GM18951 (cell line): ENCODE measurements around the gene NEGR1.
"Not testable (repeated sequence)": the region's sequence is repeated elsewhere in the genome, so short reads cannot be mapped to it uniquely, and the experiment has no call there.

Experiments used
- POLR2A ChIP-seq: IDR thresholded peaks from 4 replicates; pipeline ENCODE4 v1.6.1; 2011; ENCODE audit warnings: mild to moderate bottlenecking; ENCODE audit not compliant: insufficient read length, insufficient read depth; ENCODE audit errors: extremely low read depth
- in situ Hi-C: fragments of 300-500 bp; cut with MboI; formaldehyde crosslinking; loops from one replicate; pipeline ENCODE4 v1.12.0; 2022; ENCODE audit warnings: low sequenced_read_pairs, mixed read lengths, inconsistent platforms; ENCODE audit not compliant: unreplicated experiment

NEGR1 gene

GRCh38 chr1:72281144-72281543, 1.2 kb downstream of the NEGR1 start:
- no peak for TF ChIP-seq POLR2A
- in situ Hi-C loops, result no loop called here

GRCh38 chr1:72280711-72281110, 1.6 kb downstream of the NEGR1 start:
- no peak for TF ChIP-seq POLR2A
- in situ Hi-C loops, result no loop called here

GRCh38 chr1:72280131-72280530, 2.2 kb downstream of the NEGR1 start:
- no peak for TF ChIP-seq POLR2A

GRCh38 chr1:72278461-72278860, 3.9 kb downstream of the NEGR1 start:
- TF ChIP-seq POLR2A, result no peak
- in situ Hi-C loops, result no loop called here

More at GRCh38 chr1:72280131-72280530, 2.2 kb downstream of the NEGR1 start:
- in situ Hi-C loops, result no loop called here

GRCh38 chr1:72271555-72272085, 10.7 kb downstream of the NEGR1 start:
- in situ Hi-C loops, result no loop called here
- no peak for TF ChIP-seq POLR2A

GRCh38 chr1:72262735-72263134, 19.6 kb downstream of the NEGR1 start:
- no peak for TF ChIP-seq POLR2A
- in situ Hi-C loops, result no loop called here

- in situ Hi-C loops, result no loop called here
- TF ChIP-seq POLR2A, result no peak
These were observed 29.2 kb downstream of the NEGR1 start for GRCh38 chr1:72253132-72253531.

GRCh38 chr1:72241397-72241796, 40.9 kb downstream of the NEGR1 start:
- TF ChIP-seq POLR2A, result no peak
- in situ Hi-C loops, result no loop called here

- in situ Hi-C loops, result not testable (repeated sequence)
These were observed 46.4 kb downstream of the NEGR1 start for GRCh38 chr1:72235931-72236330.

- no peak for TF ChIP-seq POLR2A
- in situ Hi-C loops, result no loop called here
These were observed 47.3 kb downstream of the NEGR1 start for GRCh38 chr1:72235062-72235461.

- no peak for TF ChIP-seq POLR2A
- in situ Hi-C loops, result no loop called here
These were observed 51.6 kb downstream of the NEGR1 start for GRCh38 chr1:72230746-72231145.

GRCh38 chr1:72229893-72230292, 52.4 kb downstream of the NEGR1 start:
- in situ Hi-C loops, result no loop called here

GRCh38 chr1:72227667-72228066, 54.7 kb downstream of the NEGR1 start:
- in situ Hi-C loops, result no loop called here

More at GRCh38 chr1:72229893-72230292, 52.4 kb downstream of the NEGR1 start:
- TF ChIP-seq POLR2A, result no peak

GRCh38 chr1:72224506-72224905, 57.8 kb downstream of the NEGR1 start:
- TF ChIP-seq POLR2A, result no peak
- in situ Hi-C loops, result no loop called here

More at GRCh38 chr1:72227667-72228066, 54.7 kb downstream of the NEGR1 start:
- no peak for TF ChIP-seq POLR2A

GRCh38 chr1:72221811-72222210, 60.5 kb downstream of the NEGR1 start:
- in situ Hi-C loops, result no loop called here
- TF ChIP-seq POLR2A, result no peak
